Measurements from ENCODE around the gene CYB561D2. TPM values are rescaled to one million over a fixed set of nuclear protein-coding genes. Genes with fewer than 3 reads are reported as not detected.
A peak's percentile ranks its signal among the peaks of the same experiment; 100 is the strongest.

Gene CYB561D2
- total RNA-seq, 1 experiment from 2014 or later, result 20.0 TPM

- peaks cover 3% of the 10 kb centered on the region; the same call in 1 of the 2 replicates for H3K36me3 ChIP-seq (replicated peaks; ENCODE audit: control insufficient read depth, insufficient read depth, low read length)
- H3K27me3 ChIP-seq (ENCODE audit: control insufficient read depth, insufficient read depth, low read length), result peaks cover 53% of the 10 kb centered on the region
- peak; percentile 83 for DNase-seq
- H3K4me3 ChIP-seq (ENCODE audit: insufficient read depth, low read depth, low read length), result no peak overlapping the region
Observed at GRCh38 chr3:50342813-50343633, 7.6 kb upstream of the CYB561D2 start.

GRCh38 chr3:50345008-50345407 lies 5.7 kb upstream of the CYB561D2 start:
- Histone ChIP-seq H3K36me3 (replicated peaks; ENCODE audit: control insufficient read depth, insufficient read depth, low read length) (peaks cover 8% of the 10 kb centered on the region), H3K27me3 (ENCODE audit: control insufficient read depth, insufficient read depth, low read length) (peaks cover 43% of the 10 kb centered on the region), H3K4me3 (ENCODE audit: insufficient read depth, low read depth, low read length) (no peak overlapping the region)
- no peak for DNase-seq

- Histone ChIP-seq H3K4me3 (ENCODE audit: insufficient read depth, low read depth, low read length) (peak within 1 kb of the TSS; percentile 47), H3K36me3 (replicated peaks; ENCODE audit: control insufficient read depth, insufficient read depth, low read length) (peaks cover 8% of the 10 kb centered on the region), H3K27me3 (ENCODE audit: control insufficient read depth, insufficient read depth, low read length) (peaks cover 36% of the 10 kb centered on the region)
- peak; percentile 100 for DNase-seq
Observed at GRCh38 chr3:50345586-50346234, 5.0 kb upstream of the CYB561D2 start, which contains the start of gene ZMYND10. Gene ZMYND10, minus strand, starts transcription at chr3:50345732. Its CDS starts 153 bp downstream, at chr3:50345579.

- DNase-seq, result peak; percentile 88
- H3K36me3 ChIP-seq (replicated peaks; ENCODE audit: control insufficient read depth, insufficient read depth, low read length), result peaks cover 8% of the 10 kb centered on the region
- peaks cover 24% of the 10 kb centered on the region for H3K27me3 ChIP-seq (ENCODE audit: control insufficient read depth, insufficient read depth, low read length)
- H3K4me3 ChIP-seq (ENCODE audit: insufficient read depth, low read depth, low read length), result no peak overlapping the region
Observed at GRCh38 chr3:50347187-50347813, 3.4 kb upstream of the CYB561D2 start.

GRCh38 chr3:50350213-50350526 lies 492 bp upstream of the CYB561D2 start:
- peak overlapping the region; percentile 92 for H3K4me3 ChIP-seq (ENCODE audit: insufficient read depth, low read depth, low read length)
- no peak for DNase-seq
- H3K36me3 ChIP-seq (replicated peaks; ENCODE audit: control insufficient read depth, insufficient read depth, low read length), result peaks cover 15% of the 10 kb centered on the region
- H3K27me3 ChIP-seq (ENCODE audit: control insufficient read depth, insufficient read depth, low read length), result peaks cover 10% of the 10 kb centered on the region

GRCh38 chr3:50351323-50351697 lies 648 bp downstream of the CYB561D2 start:
- DNase-seq, result no peak
- Histone ChIP-seq H3K4me3 (ENCODE audit: insufficient read depth, low read depth, low read length) (peak overlapping the region; percentile 92), H3K36me3 (replicated peaks; ENCODE audit: control insufficient read depth, insufficient read depth, low read length) (peaks cover 18% of the 10 kb centered on the region), H3K27me3 (ENCODE audit: control insufficient read depth, insufficient read depth, low read length) (peaks cover 3% of the 10 kb centered on the region; the same call in 1 of the 2 replicates)

GRCh38 chr3:50352781-50353180 lies 2.1 kb downstream of the CYB561D2 start:
- peak; percentile 60 for DNase-seq
- H3K4me3 ChIP-seq (ENCODE audit: insufficient read depth, low read depth, low read length), result no peak overlapping the region
- peaks cover 20% of the 10 kb centered on the region for H3K36me3 ChIP-seq (replicated peaks; ENCODE audit: control insufficient read depth, insufficient read depth, low read length)
- H3K27me3 ChIP-seq (ENCODE audit: control insufficient read depth, insufficient read depth, low read length), result no peaks in the 10 kb centered on the region

- Histone ChIP-seq H3K27me3 (ENCODE audit: control insufficient read depth, insufficient read depth, low read length) (no peaks in the 10 kb centered on the region), H3K36me3 (replicated peaks; ENCODE audit: control insufficient read depth, insufficient read depth, low read length) (peaks cover 16% of the 10 kb centered on the region)
Observed at GRCh38 chr3:50353245-50354004, 2.8 kb downstream of the CYB561D2 start.

GRCh38 chr3:50354186-50354764 lies 3.6 kb downstream of the CYB561D2 start:
- peaks cover 13% of the 10 kb centered on the region for H3K36me3 ChIP-seq (replicated peaks; ENCODE audit: control insufficient read depth, insufficient read depth, low read length)
- no peak for DNase-seq
- no peak overlapping the region for H3K4me3 ChIP-seq (ENCODE audit: insufficient read depth, low read depth, low read length)
- no peaks in the 10 kb centered on the region for H3K27me3 ChIP-seq (ENCODE audit: control insufficient read depth, insufficient read depth, low read length)

More at GRCh38 chr3:50353245-50354004, 2.8 kb downstream of the CYB561D2 start:
- no peak overlapping the region for H3K4me3 ChIP-seq (ENCODE audit: insufficient read depth, low read depth, low read length)
- no peak for DNase-seq

- H3K4me3 ChIP-seq (ENCODE audit: insufficient read depth, low read depth, low read length), result no peak overlapping the region
- H3K36me3 ChIP-seq (replicated peaks; ENCODE audit: control insufficient read depth, insufficient read depth, low read length), result peaks cover 13% of the 10 kb centered on the region
- H3K27me3 ChIP-seq (ENCODE audit: control insufficient read depth, insufficient read depth, low read length), result no peaks in the 10 kb centered on the region
- no peak for DNase-seq
Observed at GRCh38 chr3:50354850-50355249, 4.2 kb downstream of the CYB561D2 start.

GRCh38 chr3:50355829-50356552 lies 5.3 kb downstream of the CYB561D2 start:
- Histone ChIP-seq H3K36me3 (replicated peaks; ENCODE audit: control insufficient read depth, insufficient read depth, low read length) (peaks cover 13% of the 10 kb centered on the region), H3K27me3 (ENCODE audit: control insufficient read depth, insufficient read depth, low read length) (no peaks in the 10 kb centered on the region), H3K4me3 (ENCODE audit: insufficient read depth, low read depth, low read length) (no peak overlapping the region)
- peak; percentile 39 for DNase-seq

GRCh38 chr3:50356553-50356952 lies 5.9 kb downstream of the CYB561D2 start:
- H3K4me3 ChIP-seq (ENCODE audit: insufficient read depth, low read depth, low read length), result no peak overlapping the region
- DNase-seq, result peak; percentile 41
- no peaks in the 10 kb centered on the region for H3K27me3 ChIP-seq (ENCODE audit: control insufficient read depth, insufficient read depth, low read length)
- H3K36me3 ChIP-seq (replicated peaks; ENCODE audit: control insufficient read depth, insufficient read depth, low read length), result peaks cover 13% of the 10 kb centered on the region

GRCh38 chr3:50357481-50357880 lies 6.8 kb downstream of the CYB561D2 start:
- H3K36me3 ChIP-seq (replicated peaks; ENCODE audit: control insufficient read depth, insufficient read depth, low read length), result peaks cover 13% of the 10 kb centered on the region
- no peak overlapping the region for H3K4me3 ChIP-seq (ENCODE audit: insufficient read depth, low read depth, low read length)
- no peaks in the 10 kb centered on the region for H3K27me3 ChIP-seq (ENCODE audit: control insufficient read depth, insufficient read depth, low read length)
- no peak for DNase-seq

Measured in H7 (cell line).